ENCODE results near the gene DENND1C.
A peak's percentile ranks its signal among the peaks of the same experiment; 100 is the strongest.

DNA sequence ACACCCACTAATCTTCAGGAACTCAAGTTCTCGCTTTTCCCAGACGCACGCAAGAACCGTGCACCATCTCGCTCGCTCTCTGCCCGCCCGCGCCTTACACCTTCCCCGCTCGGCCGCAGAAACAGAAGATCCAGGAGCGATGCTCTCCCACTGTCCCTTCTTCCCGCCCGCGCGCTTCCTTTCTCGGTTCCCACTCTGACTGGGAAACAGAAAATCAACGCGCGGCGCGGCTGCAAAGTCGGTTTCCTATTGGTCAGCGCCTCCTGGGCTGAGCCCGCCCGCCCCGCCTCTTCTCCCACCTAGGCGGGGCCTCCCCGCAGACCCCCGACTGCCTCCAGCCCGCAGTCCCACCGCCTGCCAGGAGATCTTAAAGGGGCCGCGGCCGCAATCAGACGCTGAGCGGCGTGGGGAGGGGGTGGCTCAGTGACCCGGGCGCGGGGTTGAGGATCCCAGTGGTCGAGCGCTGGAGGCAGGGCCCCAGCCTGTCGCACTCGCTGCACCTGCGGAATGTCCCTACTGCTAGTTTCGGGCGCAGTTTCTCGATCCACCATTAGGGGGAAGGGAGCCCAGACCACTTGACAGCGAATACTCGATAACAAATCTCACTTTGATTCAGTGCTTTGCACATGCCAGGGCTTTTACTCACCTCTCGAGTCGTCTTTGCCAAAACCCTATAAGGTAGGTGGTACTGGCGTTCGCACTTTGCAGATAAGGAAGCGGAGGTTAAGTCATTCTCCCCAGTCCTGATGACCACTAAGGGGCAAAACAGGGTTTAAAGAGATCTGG lies 21.3 kb downstream of the DENND1C start:
- TF ChIP-seq CTCF (IDR thresholded peaks at IDR 0.05): peak; percentile 29 to 74 (median 55)
- peak; percentile 43 for TF ChIP-seq POLR2A (IDR thresholded peaks at IDR 0.05)

All from right lobe of liver (tissue), 4 donors.